ENCODE data around the gene NFATC2.
"Not testable (repeated sequence)": the region's sequence is repeated elsewhere in the genome, so short reads cannot be mapped to it uniquely, and the experiment has no call there.

Gene NFATC2

GRCh38 chr20:51567622-51568021, 25.1 kb upstream of the NFATC2 start:
- DNase-seq, result no peak

GRCh38 chr20:51566594-51566993, 24.1 kb upstream of the NFATC2 start:
- no peak for DNase-seq

DNA sequence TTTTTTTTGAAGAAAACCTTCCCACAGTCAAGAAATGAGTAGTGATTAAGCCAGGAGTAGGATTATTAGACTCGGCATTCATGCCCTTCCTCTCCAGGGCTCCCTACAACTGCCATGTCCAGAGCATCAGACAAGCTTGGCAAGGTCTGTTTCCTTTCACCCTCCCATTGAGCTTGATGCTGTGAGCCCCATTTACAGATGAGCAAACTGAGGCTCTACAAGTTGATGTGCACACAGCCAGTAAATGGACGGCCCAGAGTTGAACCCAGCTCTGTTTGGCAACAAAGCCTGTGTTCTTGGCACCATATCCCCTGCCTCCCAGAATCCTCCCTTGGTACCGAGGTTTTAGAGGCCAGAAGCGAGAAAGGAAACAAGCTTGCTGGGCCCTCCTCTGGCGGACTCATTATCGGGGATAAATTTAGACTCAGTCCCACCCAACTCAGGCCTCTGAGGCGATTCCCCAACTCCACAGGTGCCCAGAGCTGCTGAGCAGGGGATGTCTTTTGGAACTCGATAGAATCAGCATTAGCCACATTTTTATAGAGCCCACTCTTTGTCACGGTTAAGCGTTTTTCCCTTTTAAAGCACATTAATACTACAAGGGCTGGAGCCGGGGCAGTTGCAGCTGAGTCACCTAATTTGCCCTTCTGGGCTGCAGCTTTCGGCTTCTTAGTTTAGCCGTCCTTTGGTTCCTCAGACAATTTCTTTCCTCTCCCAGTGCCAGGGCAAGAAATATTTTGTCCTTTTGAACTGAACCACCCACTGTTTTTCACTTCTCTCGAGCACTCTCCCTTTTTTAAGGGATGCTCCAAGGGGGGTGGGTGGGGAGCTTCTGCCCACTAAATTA, 23.0 kb upstream of the NFATC2 start:
- DNase-seq, result no peak

DNA sequence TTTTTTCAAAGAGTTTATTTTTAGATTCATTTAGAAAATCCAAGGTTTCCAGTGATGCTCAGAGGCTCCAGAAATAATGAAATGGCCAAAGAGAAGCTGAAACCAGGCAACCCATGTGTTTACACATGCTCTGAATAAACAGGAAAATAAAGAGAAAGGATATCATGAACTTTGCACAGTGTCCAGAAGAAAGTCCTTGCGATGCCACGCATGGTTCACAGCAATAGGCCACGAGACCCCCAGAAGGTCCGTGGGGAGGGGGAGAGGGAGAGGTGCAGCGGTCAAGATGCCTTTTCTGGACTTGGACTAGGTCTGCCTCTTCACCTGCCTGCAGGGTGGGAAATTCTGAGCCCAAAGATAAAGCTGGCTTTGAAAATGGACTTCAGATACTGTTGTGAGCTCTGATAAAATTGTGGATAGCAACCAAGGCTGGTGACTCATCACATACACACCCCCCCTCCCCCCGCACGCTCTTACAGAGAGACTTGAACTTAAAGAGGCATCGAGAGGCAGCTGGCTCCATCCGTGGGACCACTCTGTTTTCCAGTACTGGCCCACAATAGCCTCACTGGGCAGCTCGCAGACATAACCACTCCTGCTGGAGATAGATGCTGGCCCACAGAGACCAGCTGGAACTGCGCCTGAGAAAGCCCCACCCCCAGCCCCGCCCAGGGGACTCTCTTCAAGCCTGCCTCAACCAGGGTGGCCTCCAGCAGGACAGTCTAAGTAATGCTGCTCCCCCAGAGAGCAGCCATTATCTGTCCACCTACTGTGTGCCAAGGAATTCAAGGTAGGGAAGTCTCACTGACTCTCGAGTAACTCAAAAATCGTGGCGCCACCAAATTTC, 21.2 kb upstream of the NFATC2 start:
- DNase-seq, result no peak

GRCh38 chr20:51563174-51563485, 20.6 kb upstream of the NFATC2 start:
- DNase-seq, result no peak

DNA sequence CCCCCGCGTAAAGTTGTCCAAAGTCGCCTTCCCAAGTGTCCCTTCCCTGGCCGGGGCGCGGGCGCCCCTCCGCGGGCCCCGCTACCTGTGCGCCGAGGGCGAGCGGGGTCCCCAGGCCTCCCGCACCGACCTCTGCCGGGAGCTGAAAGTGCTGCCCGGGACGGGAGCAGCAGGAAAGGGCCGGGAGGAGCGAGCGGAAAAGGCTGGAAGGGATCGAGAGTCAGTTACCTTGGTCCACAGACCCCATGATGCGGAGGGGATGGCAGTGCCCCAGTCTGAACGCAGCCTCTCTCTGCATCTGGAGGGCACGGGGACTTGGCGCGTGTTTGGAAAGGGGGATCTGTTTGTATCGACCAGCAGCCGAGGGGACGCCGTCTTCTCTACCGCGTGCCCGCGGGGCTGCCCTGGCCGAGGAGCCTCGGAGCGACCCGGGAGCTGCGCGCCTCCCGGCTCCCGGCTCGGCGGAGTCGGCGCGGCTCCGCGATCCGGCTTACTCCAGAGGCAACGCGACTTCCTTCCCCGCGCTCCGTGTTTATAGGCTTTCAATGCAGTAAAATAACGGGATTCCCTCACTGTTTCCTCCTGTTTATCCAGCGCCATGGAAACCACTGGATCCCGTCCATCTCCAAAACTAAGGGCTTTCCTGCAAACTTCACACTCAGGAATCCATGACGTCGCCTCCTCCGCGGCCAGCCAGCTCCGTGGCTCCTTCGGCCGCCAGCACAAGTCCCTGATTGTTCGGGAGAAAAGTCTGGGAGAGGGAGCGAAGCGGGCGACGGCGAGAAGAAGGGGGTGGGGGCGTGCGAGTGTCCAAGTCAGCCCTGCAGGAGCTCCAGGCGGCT, 20.0 kb upstream of the NFATC2 start:
- DNase-seq, result no peak

- DNase-seq, result no peak
Measured at GRCh38 chr20:51562027-51562331, 19.5 kb upstream of the NFATC2 start.

DNA sequence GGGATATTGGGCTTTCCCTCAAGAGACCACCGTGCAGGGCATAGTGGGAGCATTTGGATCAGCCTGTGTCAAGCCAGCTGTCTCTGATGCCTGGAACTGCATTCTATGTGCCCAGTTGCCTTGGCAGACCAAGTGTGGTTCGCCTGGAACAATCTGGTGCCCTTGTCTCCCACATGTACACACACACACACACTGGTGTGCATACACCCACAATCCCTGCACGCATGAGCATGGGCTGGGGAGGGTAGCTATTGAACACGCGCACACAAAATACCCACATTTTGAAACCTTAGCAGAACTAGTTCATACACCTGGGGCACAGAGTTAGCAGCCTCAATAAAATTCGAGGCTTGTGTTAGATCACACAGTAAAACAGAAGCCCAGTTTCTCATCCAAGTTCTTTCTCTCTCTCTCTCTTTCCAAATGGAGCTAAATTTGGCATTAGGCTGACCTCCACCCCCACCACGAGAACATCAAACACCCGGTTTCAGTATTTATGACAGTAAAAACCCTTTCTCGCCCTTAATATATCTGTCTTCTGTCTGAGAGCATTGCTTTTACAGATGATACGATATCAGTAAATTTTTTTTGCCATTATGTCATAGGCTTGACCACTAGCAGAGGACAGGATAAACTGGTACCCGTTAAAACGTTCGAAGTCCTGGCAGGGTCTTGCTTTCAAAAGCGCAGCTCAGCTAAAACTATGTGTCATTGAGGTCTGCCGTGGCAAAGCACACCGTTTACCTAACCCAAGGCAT, 18.2 kb upstream of the NFATC2 start:
- DNase-seq, result no peak

- no peak for DNase-seq
Measured at GRCh38 chr20:51560042-51560441, 17.5 kb upstream of the NFATC2 start.

DNA sequence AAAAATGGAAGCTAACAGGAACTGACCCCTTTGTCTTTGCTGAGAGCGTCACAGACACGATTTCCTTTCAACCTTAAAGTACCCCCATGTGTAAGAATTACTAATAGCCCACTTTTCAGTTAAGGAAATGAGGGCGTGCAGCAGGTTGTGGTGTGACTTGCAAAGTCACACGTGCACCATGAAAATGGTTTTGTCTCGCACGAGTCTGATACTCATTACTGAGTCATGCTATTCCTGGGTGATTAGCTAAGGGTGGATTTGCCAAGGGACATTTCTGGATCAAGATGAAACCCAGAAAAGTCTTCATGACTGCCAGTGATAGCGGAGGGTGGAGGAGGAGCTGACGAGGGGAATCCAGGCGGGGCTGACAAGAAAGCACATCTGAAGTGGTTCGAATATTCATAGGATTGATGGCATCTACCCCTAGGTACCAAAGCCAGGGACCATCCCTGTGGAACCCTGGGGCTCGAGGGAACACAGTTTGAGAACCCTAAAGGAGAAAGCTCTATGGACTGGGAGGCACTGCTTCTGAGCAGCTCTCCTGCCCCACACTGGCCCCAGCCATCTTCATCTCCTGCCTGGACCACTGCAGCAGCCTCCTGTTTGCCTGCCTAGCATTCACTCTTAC, 12.1 kb upstream of the NFATC2 start:
- no peak for DNase-seq

GRCh38 chr20:51553897-51554486, 11.5 kb upstream of the NFATC2 start:
- DNase-seq, result no peak

- no peak for DNase-seq
Measured at GRCh38 chr20:51551186-51551585, 8.7 kb upstream of the NFATC2 start.

GRCh38 chr20:51549474-51549873, 7.0 kb upstream of the NFATC2 start:
- no peak for DNase-seq

DNA sequence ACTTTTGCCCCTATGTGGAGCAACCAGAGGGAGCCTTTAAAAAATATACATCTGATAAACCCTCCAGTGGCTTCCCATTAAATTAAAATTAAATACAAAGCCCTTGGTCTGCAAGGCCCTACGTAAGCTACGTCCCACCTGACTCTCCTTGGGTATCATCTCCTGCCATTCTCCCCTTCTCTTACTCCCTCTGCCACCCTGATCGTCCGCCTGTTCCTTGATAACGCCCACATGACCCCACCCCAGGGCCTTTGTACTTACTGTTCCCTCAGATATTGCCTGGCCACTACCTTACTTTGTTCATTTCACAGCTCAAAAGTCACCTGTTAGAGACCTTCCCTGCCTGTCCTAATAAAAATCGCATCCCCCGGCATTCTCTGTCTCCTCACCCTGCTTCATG, 5.4 kb upstream of the NFATC2 start:
- no peak for DNase-seq

DNA sequence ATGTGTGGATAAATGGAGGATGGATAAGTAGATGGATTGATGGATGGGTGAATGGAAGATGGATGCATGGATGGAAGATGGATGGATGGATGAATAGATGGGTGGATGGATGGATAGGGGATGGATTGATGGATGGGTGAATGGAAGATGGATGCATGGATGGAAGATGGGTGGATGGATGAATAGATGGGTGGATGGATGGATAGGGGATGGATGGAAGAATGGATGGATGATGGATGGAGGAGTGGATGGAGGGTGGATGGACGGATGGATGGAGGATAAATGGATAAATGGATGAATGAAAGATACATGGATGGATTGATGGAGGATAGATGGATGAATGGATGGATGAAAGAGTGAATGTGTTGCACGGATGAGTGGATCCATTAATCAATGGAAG, 3.0 kb upstream of the NFATC2 start:
- DNase-seq, result no peak

DNA sequence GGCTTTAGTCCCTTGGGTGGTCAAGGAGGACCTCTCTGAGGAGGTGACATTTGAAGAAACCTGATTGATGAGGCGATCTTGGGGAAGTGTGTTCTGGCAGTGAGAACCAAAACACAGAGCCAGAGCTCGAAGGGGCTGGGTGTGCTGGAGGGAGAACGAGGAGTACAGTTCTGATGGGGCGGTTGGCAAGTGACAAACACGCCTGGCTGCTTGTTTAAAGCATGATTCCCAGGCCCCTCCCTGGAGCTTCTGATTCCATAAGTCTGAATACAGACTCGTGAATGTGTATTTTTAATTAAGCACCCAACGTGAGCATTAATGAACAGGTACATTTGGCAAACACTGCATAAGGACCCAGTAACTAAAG, 886 bp upstream of the NFATC2 start:
- DNase-seq, result no peak

DNA sequence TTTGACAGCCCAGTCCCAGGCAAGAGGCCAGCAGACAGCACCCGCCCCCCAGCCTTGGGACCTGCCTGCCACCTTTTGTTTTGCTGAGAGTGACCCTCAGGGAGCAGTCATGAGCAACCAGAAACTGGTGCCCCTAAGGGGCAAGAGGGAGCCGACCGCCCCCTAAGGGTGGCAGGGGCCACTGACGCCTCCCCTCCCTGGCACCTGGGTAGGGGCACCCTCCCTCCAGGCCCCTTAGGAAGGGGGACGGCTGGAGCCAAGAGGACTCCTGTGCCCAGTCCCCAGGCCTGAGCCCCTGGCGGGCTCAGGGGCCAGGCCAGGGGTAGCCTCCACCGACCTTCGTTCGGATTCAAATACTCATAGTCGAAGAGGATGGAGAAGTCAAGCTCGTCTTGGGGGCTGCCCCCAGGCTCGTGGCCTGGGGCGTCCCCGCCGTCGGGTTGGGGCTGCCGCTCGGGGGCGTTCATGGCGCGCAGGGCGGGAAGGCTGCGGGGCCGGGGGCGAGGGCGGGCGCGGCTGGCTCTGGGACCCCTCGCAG, 417 bp downstream of the NFATC2 start:
- DNase-seq, result no peak

GRCh38 chr20:51541189-51542032, 1.1 kb downstream of the NFATC2 start:
- DNase-seq, result no peak

GRCh38 chr20:51540580-51540979, 1.9 kb downstream of the NFATC2 start:
- no peak for DNase-seq

GRCh38 chr20:51540074-51540473, 2.4 kb downstream of the NFATC2 start:
- DNase-seq, result not testable (repeated sequence)

All from cortex of kidney (tissue), 1 donor.